NCI-H1092 (cell line): ENCODE measurements around the gene RABEP2.
"Not testable (repeated sequence)": the region's sequence is repeated elsewhere in the genome, so short reads cannot be mapped to it uniquely, and the experiment has no call there.

Source experiments
- DNase-seq: peaks from one replicate; lab custom pipeline; 2025; lab: John Stamatoyannopoulos, UW

Gene RABEP2

GRCh38 chr16:28932339-28933141 lies 7.5 kb upstream of the RABEP2 start:
- no peak for DNase-seq

- DNase-seq, result no peak
Measured at GRCh38 chr16:28931801-28932225, 6.8 kb upstream of the RABEP2 start, which contains the start of gene CD19. Gene CD19 (plus strand): TSS chr16:28931971. CDS start chr16:28932001, 30 bp downstream.

GRCh38 chr16:28930652-28931051 lies 5.6 kb upstream of the RABEP2 start:
- no peak for DNase-seq

- DNase-seq, result no peak
Measured at GRCh38 chr16:28930203-28930602, 5.2 kb upstream of the RABEP2 start.

- no peak for DNase-seq
Measured at GRCh38 chr16:28927815-28928214, 2.8 kb upstream of the RABEP2 start.

GRCh38 chr16:28926284-28926683 lies 1.2 kb upstream of the RABEP2 start:
- DNase-seq, result not testable (repeated sequence)

- no peak for DNase-seq
Measured at GRCh38 chr16:28925386-28926228, 569 bp upstream of the RABEP2 start.

GRCh38 chr16:28924399-28924761 lies 658 bp downstream of the RABEP2 start:
- no peak for DNase-seq

GRCh38 chr16:28923652-28924398 lies 1.2 kb downstream of the RABEP2 start:
- no peak for DNase-seq

- no peak for DNase-seq
Measured at GRCh38 chr16:28923231-28923587, 1.8 kb downstream of the RABEP2 start.

- DNase-seq, result no peak
Measured at GRCh38 chr16:28918698-28919097, 6.3 kb downstream of the RABEP2 start.

GRCh38 chr16:28917095-28917494 lies 7.9 kb downstream of the RABEP2 start:
- DNase-seq, result no peak

- DNase-seq, result no peak
Measured at GRCh38 chr16:28915181-28915580, 9.9 kb downstream of the RABEP2 start.

GRCh38 chr16:28913946-28914724 lies 10.9 kb downstream of the RABEP2 start:
- no peak for DNase-seq

- no peak for DNase-seq
Measured at GRCh38 chr16:28912558-28912957, 12.5 kb downstream of the RABEP2 start.

GRCh38 chr16:28910086-28911031 lies 14.7 kb downstream of the RABEP2 start:
- peak; percentile 13 for DNase-seq

GRCh38 chr16:28905800-28906372 lies 19.2 kb downstream of the RABEP2 start:
- DNase-seq, result no peak

- no peak for DNase-seq
Measured at GRCh38 chr16:28905229-28905754, 19.7 kb downstream of the RABEP2 start.

GRCh38 chr16:28904828-28905227 lies 20.2 kb downstream of the RABEP2 start:
- no peak for DNase-seq

GRCh38 chr16:28904363-28904762 lies 20.7 kb downstream of the RABEP2 start:
- no peak for DNase-seq
